HepG2 (cell line): ENCODE data around the gene ETFB. TPM values are rescaled to one million over a fixed set of nuclear protein-coding genes. Genes with fewer than 3 reads are reported as not detected.
A peak's percentile ranks its signal among the peaks of the same experiment; 100 is the strongest.

Source experiments
- ELF1 ChIP-seq: sonication (generic); formaldehyde crosslinking; IDR thresholded peaks from 2 replicates; pipeline ENCODE4 v1.4.0; 2020; ENCODE audit warnings: missing genetic modification reagents
- GPBP1L1 ChIP-seq: sonication (generic); formaldehyde crosslinking; IDR thresholded peaks from 2 replicates; pipeline ENCODE4 v1.5.0; 2020; ENCODE audit warnings: mild to moderate bottlenecking, missing genetic modification reagents
- HOXD1 ChIP-seq: sonication (generic); formaldehyde crosslinking; IDR thresholded peaks from 2 replicates; pipeline ENCODE4 v1.5.0; 2020; ENCODE audit warnings: missing genetic modification reagents
- JARID2 ChIP-seq: sonication (generic); formaldehyde crosslinking; IDR thresholded peaks from 2 replicates; pipeline ENCODE4 v1.8.1; 2023; ENCODE audit warnings: missing genetic modification reagents, inconsistent platforms; ENCODE audit not compliant: insufficient replicate concordance
- KDM4B ChIP-seq: sonication (generic); formaldehyde crosslinking; IDR thresholded peaks from 2 replicates; pipeline ENCODE4 v1.4.0; 2020; ENCODE audit warnings: missing genetic modification reagents
- LCORL ChIP-seq, 2 experiments: fragments of 450-650 bp in 1 of 2; sonication (generic) in 1 of 2; formaldehyde crosslinking in 1 of 2; IDR thresholded peaks; 2 replicates each; pipeline versions ENCODE4 v1.5.0 to v1.6.1; 2017 to 2020; ENCODE audit warnings: antibody characterized with exemption in 1 of 2, missing genetic modification reagents in 1 of 2
- POLR2A ChIP-seq, 2 experiments: IDR thresholded peaks; 2 replicates each; pipeline ENCODE4 v1.6.1; 2011; ENCODE audit warnings: low read depth in 2 of 2, low read length in 2 of 2, mild to moderate bottlenecking in 1 of 2, moderate library complexity in 1 of 2; ENCODE audit not compliant: insufficient read depth in 1 of 2
- SALL1 ChIP-seq: sonication (generic); formaldehyde crosslinking; IDR thresholded peaks from 2 replicates; pipeline ENCODE4 v1.8.0; 2022; ENCODE audit warnings: mild to moderate bottlenecking, missing genetic modification reagents
- SKI ChIP-seq: fragments of 450-650 bp; IDR thresholded peaks from one replicate; pipeline ENCODE4 v1.6.1; 2018; ENCODE audit warnings: mild to moderate bottlenecking; ENCODE audit not compliant: partially characterized antibody
- SRSF1 ChIP-seq: fragments of 200-400 bp; formaldehyde crosslinking; optimal IDR thresholded peaks from 2 replicates; pipeline ENCODE3; 2017; ENCODE audit warnings: mild to moderate bottlenecking, low read depth, low read length, moderate library complexity
- TEAD3 ChIP-seq: optimal IDR thresholded peaks from 2 replicates; pipeline ENCODE3; 2016; ENCODE audit warnings: borderline replicate concordance
- ZBTB3 ChIP-seq: sonication (generic); formaldehyde crosslinking; IDR thresholded peaks from 2 replicates; pipeline ENCODE4 v1.4.0; 2020; ENCODE audit warnings: low read depth, mild to moderate bottlenecking, moderate library complexity, missing genetic modification reagents, borderline replicate concordance
- ZNF230 ChIP-seq: sonication (generic); formaldehyde crosslinking; IDR thresholded peaks from 2 replicates; pipeline ENCODE4 v1.4.0; 2020; ENCODE audit warnings: mild to moderate bottlenecking, missing genetic modification reagents
- ZNF263 ChIP-seq: sonication (generic); formaldehyde crosslinking; IDR thresholded peaks from 2 replicates; pipeline ENCODE4 v1.4.0; 2020; ENCODE audit warnings: missing genetic modification reagents
- ZNF275 ChIP-seq: sonication (generic); formaldehyde crosslinking; IDR thresholded peaks from 2 replicates; pipeline ENCODE4 v1.8.0; 2022; ENCODE audit warnings: missing genetic modification reagents, mild to moderate bottlenecking, inconsistent platforms, borderline replicate concordance
- ZNF317 ChIP-seq: sonication (generic); formaldehyde crosslinking; IDR thresholded peaks from 2 replicates; pipeline ENCODE4 v1.5.0; 2020; ENCODE audit warnings: mild to moderate bottlenecking, missing genetic modification reagents
- ZNF331 ChIP-seq: sonication (generic); formaldehyde crosslinking; IDR thresholded peaks from 2 replicates; pipeline ENCODE4 v1.4.0; 2020; ENCODE audit warnings: missing genetic modification reagents
- ZNF501 ChIP-seq: sonication (generic); formaldehyde crosslinking; IDR thresholded peaks from 2 replicates; pipeline ENCODE4 v1.5.1; 2020; ENCODE audit warnings: mild to moderate bottlenecking, moderate library complexity, missing genetic modification reagents
- ZNF598 ChIP-seq: sonication (generic); formaldehyde crosslinking; IDR thresholded peaks from 2 replicates; pipeline ENCODE4 v1.5.1; 2020; ENCODE audit warnings: mild to moderate bottlenecking, missing genetic modification reagents, borderline replicate concordance
- ZNF768 ChIP-seq: sonication (generic); formaldehyde crosslinking; IDR thresholded peaks from 2 replicates; pipeline ENCODE4 v1.4.0; 2020; ENCODE audit warnings: missing genetic modification reagents
- ZNF788 ChIP-seq: sonication (generic); formaldehyde crosslinking; IDR thresholded peaks from 2 replicates; pipeline ENCODE4 v1.5.0; 2020; ENCODE audit warnings: mild to moderate bottlenecking, missing genetic modification reagents, borderline replicate concordance
- polyA plus RNA-seq, 8 experiments: library from polyadenylated mRNA; depleted of rRNA in 3 of 8; stranded (reverse) in 7 of 8; unstranded in 1 of 8; fragments of >200 nt; fragmentation: Illumina TruSeq in 4 of 8; extraction: Trizol in 4 of 8; gene quantifications; 2 replicates each; pipeline versions ENCODE4 v1.2.1 to v1.2.3, GENCODE V29; 2011 to 2016; ENCODE audit warnings: low read depth in 4 of 8, missing spikeins in 1 of 8, mixed read lengths in 1 of 8; ENCODE audit not compliant: insufficient read depth in 1 of 8
- total RNA-seq, 5 experiments: library from RNA; depleted of rRNA; stranded (reverse); fragments of >200 nt; fragmentation: Illumina TruSeq; extraction: Trizol; gene quantifications; 2 replicates each; pipeline ENCODE4 v1.2.3, GENCODE V29; 2016; ENCODE audit warnings: low read depth in 1 of 5
- TF ChIP-seq, protein P1 (sequence below): sonication (generic); formaldehyde crosslinking; IDR thresholded peaks from 2 replicates; pipeline ENCODE4 v1.4.0; 2020; ENCODE audit warnings: missing genetic modification reagents, borderline replicate concordance
- TF ChIP-seq, protein P2 (sequence below): sonication (generic); formaldehyde crosslinking; IDR thresholded peaks from 2 replicates; pipeline ENCODE4 v1.4.0; 2020; ENCODE audit warnings: missing genetic modification reagents, mild to moderate bottlenecking, borderline replicate concordance

The ETFB gene
- total and polyA plus RNA-seq, 2 of the 13 experiments (the other 11 are each of a cell fraction or from before 2014, with no cell fraction given): 678 to 1,314 TPM

GRCh38 chr19:51342631-51343569, 23.3 kb downstream of the ETFB start (continued):
- TF ChIP-seq ZNF275 (CRISPR knock-in tag) (no peak), JARID2 (CRISPR knock-in tag) (no peak), SALL1 (no peak; the same call in 1 of the 2 replicates), ZBTB3 (CRISPR knock-in tag) (no peak), ZNF331 (0 out of 2 replicates have a peak, but pooled peaks have one; percentile 36), HOXD1 (CRISPR knock-in tag) (no peak), ZNF263 (CRISPR knock-in tag) (peak; percentile 88), ZNF768 (CRISPR knock-in tag) (peak; percentile 99), POLR2A (IDR thresholded peaks at IDR 0.05; ENCODE audit: insufficient read depth in 1 of 2, low read depth in 2 of 2, low read length in 2 of 2) (peak; percentile 7 to 44; a peak in 1 of 4 replicates), ZNF317 (CRISPR knock-in tag) (0 out of 2 replicates have a peak, but pooled peaks have one; percentile 10), ZNF230 (no peak), ZNF598 (CRISPR knock-in tag) (no peak), SKI (no peak), ZNF788 (CRISPR knock-in tag) (0 out of 2 replicates have a peak, but pooled peaks have one; percentile 40), KDM4B (CRISPR knock-in tag) (peak; percentile 15; the same call in 1 of the 2 replicates), GPBP1L1 (CRISPR knock-in tag) (no peak), LCORL (IDR thresholded peaks at IDR 0.05) (no peak), LCORL (CRISPR knock-in tag; IDR thresholded peaks at IDR 0.05) (no peak), TEAD3 (CRISPR knock-in tag) (peak; percentile 39), ELF1 (CRISPR knock-in tag) (no peak), ZNF501 (CRISPR knock-in tag) (0 out of 2 replicates have a peak, but pooled peaks have one; percentile 41), SRSF1 (peak; percentile 10)
- TF ChIP-seq, protein P1, sequence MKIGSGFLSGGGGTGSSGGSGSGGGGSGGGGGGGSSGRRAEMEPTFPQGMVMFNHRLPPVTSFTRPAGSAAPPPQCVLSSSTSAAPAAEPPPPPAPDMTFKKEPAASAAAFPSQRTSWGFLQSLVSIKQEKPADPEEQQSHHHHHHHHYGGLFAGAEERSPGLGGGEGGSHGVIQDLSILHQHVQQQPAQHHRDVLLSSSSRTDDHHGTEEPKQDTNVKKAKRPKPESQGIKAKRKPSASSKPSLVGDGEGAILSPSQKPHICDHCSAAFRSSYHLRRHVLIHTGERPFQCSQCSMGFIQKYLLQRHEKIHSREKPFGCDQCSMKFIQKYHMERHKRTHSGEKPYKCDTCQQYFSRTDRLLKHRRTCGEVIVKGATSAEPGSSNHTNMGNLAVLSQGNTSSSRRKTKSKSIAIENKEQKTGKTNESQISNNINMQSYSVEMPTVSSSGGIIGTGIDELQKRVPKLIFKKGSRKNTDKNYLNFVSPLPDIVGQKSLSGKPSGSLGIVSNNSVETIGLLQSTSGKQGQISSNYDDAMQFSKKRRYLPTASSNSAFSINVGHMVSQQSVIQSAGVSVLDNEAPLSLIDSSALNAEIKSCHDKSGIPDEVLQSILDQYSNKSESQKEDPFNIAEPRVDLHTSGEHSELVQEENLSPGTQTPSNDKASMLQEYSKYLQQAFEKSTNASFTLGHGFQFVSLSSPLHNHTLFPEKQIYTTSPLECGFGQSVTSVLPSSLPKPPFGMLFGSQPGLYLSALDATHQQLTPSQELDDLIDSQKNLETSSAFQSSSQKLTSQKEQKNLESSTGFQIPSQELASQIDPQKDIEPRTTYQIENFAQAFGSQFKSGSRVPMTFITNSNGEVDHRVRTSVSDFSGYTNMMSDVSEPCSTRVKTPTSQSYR (CRISPR knock-in tag): peak; percentile 55; the same call in 1 of the 2 replicates
- TF ChIP-seq, protein P2, sequence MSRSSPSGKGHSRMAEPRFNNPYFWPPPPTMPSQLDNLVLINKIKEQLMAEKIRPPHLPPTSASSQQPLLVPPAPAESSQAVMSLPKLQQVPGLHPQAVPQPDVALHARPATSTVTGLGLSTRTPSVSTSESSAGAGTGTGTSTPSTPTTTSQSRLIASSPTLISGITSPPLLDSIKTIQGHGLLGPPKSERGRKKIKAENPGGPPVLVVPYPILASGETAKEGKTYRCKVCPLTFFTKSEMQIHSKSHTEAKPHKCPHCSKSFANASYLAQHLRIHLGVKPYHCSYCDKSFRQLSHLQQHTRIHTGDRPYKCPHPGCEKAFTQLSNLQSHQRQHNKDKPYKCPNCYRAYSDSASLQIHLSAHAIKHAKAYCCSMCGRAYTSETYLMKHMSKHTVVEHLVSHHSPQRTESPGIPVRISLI (CRISPR knock-in tag): no peak
